Measurements from ENCODE around the gene GPR55.

Gene GPR55

DNA sequence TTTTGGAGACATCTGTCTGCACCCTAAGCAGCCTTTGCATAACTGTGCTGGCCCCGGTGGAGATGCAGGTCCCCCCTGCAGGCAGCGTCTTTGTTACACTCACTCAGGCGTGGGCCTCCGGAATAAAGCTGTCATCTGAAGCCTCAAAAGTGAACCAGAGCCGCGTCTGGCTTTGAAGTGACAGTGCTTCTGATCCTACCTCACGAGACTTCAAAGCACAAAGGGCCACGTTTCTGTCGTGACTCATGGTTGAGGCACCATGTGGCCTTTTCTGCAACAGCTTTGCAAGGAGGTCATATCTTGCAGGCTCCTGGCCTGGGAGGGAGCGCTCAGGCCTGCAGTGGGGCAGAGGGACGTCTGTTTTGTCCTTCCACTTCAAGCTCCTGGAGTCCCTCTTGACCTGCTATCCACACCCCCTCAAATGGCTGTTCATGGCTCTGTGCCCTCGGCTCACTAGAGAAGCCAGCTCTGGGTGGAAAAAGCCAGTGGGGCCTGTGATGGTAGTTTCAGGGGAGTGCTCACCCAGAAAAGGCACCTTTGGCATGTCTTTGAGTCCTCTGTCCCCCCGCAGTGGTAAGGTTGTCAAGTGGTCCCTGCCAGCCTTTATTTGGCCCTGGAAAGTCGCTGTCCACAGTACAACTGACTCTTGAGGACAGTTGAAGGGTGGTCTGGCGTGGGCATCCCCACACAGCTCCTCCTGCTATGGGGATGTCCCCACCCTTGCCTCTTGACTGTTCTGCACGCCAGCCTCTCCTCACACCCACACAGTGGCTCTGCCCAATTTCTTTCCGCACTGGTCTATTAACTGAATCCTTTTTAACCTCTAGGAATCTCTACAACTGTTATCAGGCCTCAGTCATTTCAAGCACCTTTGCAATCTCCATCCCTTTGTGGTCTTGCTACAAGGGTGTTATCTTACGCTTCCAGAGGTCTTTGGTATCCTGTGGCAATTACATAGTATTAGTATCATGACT lies 19.3 kb downstream of the GPR55 start:
- intact Hi-C loops (cut with DNase I) = no loop called here
- peak in 4 of 10 donors; percentile 5 to 71 (median 32) for DNase-seq

DNA sequence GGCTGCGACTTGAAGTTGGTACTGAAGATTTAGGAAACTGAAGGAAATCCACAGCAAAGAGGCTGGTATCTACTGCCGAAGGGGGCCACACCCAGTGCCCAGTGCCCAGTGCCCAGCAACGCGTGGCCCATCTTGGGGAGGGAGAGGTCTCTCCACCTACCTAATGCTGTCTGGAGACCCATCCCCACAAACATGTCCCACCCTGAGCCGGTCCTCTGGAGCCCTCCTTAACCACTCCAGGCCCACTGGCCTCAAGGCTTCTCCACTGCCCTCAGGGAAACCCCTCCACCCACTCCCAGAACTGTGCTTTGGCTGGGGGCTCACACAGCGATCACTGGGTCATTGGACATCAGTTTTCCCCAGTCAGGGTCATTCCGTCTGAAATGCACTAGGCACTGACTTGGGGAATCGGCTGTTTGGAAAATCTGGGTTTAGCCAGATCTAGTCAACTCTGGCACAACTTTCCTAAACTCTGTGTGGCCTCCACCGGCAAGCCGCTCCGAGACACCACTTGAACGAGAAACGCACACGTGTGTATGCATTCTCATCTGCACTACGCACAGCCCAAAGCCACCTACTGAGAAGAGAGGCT lies 20.1 kb downstream of the GPR55 start:
- intact Hi-C loops (cut with DNase I) = loop anchor here (5.0 kb wide), 1 partner anchor 83 kb away; no protein-coding TSS in a partner anchor
- peak in 4 of 10 donors; percentile 1 to 57 (median 15) for DNase-seq

DNA sequence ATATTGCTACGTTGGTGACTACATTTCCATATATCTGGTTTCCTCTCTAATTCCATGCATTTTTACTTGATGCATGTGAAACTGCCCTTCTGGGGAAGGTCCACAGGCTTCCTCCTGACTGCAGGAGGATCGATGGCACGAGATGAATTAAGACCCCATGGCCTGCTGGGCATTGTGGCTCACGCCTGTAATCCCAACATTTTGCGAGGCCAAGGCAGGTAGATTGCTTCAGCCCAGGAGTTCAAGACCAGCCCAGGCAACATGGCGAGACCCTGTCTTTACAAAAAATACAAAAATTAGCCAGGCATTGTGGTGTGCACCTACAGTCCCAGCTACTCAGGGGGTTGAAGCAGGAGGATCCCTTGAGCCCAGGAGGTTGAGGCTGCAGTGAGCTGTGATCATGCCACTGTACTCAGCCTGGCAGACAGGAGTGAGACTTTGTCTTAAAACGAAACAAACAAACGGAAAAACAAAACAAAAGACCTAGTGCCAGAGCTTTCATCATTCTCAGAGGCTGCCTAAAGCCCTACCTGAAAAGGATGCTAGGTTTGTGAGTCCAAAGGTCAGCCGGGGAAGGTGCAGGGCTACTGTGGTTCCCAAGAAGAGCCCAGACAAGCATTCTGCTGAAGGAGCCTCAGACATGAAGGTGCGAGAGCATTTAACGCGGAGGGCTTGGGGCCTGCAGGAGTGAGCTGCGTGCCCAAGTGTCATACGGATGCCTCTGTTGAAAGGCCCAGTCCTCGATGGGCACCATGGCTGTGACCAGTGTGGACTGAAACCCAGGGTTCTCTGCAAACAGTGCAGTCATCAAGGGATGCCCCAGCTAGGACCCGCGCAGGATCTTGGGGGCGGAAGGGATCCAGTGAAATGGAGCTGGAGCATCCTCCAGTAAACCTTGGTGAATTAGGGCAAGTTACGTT lies 21.6 kb downstream of the GPR55 start:
- intact Hi-C loops (cut with DNase I) = loop anchor here (2.0 to 5.0 kb wide), 2 partner anchors 81 to 149 kb away; no protein-coding TSS in a partner anchor

DNA sequence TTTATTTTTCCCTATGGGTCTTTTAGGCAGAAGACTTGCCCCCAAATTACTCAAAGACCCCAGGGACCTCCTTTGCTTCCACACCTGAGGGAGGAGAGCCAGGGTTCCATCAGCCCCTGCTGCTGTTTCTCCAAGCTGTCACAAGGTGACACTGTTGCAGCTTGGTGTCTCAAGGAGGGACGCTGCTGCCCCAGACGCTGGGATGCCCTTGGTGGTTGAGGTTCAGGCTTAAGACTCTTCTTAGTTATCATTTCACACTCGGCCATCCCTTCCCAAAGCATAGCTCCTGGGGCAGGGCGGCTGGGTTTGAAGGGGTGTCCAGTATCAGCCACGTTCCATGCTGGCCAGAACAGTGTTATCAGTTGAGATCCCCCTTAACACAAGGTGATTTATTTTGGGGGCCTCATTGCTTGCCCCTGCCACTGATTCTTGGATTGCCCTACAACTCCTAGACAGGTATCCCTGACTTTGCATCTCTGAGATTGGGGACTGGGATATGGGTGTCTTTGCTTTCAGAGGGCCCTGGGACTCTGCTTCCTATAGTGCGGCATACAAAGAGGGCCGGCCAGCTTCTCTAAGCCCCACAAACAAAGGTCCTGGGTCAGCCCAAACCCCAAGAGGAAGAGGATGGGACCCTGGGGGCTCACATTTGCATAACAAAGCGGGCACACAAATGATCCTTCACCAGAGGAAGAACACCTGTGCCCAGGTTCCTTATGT lies 22.7 kb downstream of the GPR55 start:
- intact Hi-C loops (cut with DNase I) = loop anchor here (1.0 to 5.0 kb wide), 3 partner anchors 80 to 150 kb away; no protein-coding TSS in a partner anchor
- peak in 7 of 10 donors; percentile 9 to 94 (median 54) for DNase-seq

More for the DNA sequence above, 21.6 kb downstream of the GPR55 start:
- DNase-seq = peak in 2 of 10 donors; percentile 4 to 39

DNA sequence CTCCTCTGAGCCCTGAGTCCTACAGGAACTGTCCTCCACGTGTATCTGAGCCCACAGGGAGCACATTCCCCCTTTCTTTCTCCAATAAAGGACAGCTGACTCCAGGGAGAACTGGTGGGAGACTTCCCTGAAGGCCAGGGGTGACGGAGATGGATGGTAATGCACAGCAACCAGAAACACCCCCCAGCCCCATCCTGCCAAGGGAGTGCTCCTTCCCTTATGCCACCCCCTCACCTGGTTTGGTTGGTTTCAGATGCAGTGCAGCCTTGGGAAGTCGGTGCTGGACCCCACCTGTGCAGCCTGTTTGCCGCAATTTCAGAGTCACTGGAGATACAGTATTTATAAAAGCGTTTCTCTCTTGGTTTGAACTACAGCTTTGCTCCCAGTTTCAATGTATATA lies 24.0 kb downstream of the GPR55 start:
- intact Hi-C loops (cut with DNase I) = loop anchor here (5.0 kb wide), 1 partner anchor 79 kb away; no protein-coding TSS in a partner anchor
- peak in 2 of 10 donors; percentile 2 to 27 for DNase-seq

DNA sequence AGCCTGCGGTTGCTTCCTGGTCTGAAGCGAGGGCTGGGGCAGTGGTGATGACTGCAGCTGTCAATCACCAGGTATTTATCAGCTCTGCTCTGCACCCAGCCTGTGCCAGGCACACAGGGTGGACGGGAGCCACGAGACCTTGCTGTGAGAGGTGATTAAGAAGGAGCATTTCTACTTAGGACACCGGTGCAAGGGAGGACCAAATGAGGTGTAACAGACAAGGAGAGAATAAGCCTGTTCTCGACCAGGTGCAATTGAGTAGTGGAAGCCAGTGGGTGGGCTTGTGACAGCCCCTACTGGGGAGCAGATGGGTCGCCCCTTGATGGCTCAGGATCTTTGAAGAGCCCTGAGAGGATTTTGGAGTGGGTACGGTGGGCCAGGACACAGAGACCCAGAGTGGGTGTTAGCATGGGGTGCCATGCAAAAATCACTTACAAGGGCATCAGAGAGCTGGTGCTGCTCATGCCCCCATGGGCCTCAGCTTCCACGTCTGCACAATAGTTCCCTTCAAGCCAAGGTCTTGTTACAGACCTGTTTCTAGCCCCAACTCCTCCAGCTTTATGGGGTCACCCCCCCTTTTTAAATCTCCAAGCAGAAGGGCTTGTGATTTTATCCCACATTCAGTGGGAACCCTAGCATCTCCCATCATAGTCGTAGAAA lies 24.6 kb downstream of the GPR55 start:
- intact Hi-C loops (cut with DNase I) = loop anchor here (5.0 kb wide), 1 partner anchor 78 kb away; no protein-coding TSS in a partner anchor
- peak in 3 of 10 donors; percentile 1 to 35 (median 3) for DNase-seq

DNA sequence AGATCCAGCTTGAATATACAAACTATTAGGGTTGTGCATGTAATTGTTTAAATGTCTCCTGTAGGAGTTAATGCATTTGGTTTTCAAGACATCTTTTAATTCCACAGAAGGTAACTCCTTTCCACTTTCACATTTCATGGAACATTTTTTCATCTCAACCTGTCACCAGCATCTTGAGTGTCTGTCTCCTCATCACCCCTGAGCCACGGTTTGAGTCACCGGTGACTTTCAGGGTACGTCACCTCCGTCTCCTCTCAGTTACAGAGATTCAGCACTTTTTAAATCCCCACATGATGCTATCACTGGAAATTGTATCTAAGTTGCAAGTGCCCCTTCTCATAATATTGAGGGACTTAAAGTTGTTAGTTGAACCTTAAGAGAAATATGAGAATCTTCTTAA lies 25.3 kb downstream of the GPR55 start:
- peak in 2 of 10 donors; percentile 13 to 26 for DNase-seq
- intact Hi-C loops (cut with DNase I) = loop anchor here (5.0 kb wide), 1 partner anchor 77 kb away; no protein-coding TSS in a partner anchor

DNA sequence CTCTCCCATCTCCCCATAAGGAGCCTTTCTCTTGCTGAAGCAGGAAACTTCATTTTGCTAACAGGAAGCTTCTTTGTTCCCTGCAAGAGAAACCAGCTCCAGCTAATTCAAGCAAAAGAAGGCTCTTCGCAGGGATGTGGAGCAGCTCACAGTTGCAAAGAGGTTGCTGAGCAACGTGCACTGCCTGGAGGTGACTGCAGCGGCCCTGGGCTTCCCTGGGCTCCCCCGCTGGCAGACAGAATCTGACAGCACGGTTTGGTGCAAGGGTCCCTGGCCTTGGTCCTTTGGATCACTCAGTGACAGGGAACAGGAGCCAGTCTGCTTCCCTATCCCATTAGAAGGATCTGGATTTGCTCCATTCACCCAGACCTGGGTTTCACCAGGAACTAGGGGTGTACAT lies 25.8 kb downstream of the GPR55 start:
- intact Hi-C loops (cut with DNase I) = no loop called here
- DNase-seq = peak in 5 of 10 donors; percentile 12 to 88 (median 57)

DNA sequence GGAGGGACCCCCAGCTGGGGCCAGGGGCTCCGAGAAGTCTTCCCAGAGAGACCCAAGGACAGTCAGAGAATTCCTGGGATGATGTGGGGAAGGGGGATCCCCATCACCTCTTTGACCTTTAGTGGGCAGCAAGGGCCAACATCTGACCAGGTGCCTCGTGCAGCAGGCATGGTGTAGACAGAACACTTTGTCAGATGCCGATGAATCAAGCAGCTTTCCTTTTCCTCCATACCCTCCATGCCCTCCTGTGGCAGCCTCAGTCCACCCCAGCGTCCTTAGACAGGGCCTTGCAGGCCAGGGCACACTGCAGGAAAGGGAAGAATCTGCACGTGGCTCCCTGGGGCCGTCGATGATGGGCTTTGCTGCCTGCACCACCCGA lies 26.3 kb downstream of the GPR55 start:
- peak in 3 of 10 donors; percentile 5 to 18 (median 12) for DNase-seq
- intact Hi-C loops (cut with DNase I) = no loop called here

DNA sequence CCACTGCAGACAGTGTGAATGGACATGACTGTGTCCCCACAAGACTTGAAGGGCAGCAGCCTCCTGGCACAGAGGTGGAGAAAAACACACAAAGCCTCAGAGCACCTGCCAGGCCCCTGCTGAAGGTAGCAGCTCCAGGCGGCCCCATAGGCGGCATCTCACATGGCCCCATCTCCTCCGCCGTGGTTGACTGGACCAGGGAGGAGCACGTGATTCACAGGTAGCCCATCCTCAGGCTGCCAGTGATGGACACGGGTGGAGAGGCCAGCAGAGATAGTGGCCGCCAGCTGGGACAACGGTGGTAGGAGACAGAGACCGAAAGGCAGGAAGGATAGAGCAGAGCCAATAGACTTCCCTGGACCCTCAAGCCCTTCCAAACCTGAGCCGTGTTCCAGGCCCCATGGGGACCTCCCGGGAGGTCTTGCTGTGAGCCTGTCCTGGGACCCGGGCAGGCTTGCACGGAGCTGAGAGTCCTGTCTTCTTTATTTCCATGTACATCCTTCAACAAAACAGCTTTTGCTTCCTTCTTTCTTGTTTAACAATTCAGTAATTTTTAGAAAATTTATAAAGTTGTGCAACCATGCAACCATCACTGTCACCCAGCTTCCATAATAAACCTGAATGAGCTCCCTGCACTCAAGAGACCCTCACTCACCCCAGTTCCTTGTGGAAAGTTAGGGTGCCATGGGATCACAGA lies 26.9 kb downstream of the GPR55 start:
- DNase-seq = peak in 3 of 10 donors; percentile 8 to 72 (median 11)
- intact Hi-C loops (cut with DNase I) = no loop called here

DNA sequence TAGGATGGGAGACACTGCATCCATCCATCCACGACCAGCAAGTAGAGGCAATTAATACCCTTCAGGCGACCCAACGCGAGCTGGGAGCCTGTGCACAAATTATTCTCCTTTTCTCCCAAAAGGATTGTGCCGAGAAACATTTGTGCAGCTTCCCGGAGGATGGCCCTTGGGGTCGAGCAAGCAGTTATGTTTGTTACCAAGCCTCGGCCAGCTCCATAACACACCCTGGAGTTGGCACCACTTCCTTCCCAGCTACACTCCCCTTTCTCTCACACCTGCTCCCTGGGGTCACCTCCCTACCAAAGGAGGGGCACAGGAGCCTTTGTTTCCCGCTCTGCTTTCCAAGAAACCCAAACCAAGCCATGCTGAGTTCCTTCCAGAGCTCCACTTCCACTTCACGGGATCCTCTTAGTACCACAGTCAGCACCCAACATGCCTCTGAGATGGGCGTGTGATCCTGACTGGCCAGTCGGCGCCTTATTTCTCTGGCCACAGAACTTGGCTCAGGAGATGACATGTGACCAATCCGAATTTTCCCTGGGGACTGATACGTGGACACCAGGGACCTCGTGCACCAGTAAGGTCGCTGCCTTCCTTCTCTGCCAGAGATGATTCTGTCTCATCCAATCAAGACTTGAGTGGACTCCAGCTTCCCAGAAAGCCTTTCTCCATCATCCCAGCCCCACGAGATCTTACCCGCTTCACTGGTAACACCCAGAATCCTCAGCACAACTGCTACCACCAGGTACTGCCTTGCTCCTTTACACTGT lies 28.5 kb downstream of the GPR55 start:
- peak in 2 of 10 donors; percentile 4 to 35 for DNase-seq
- intact Hi-C loops (cut with DNase I) = no loop called here

DNA sequence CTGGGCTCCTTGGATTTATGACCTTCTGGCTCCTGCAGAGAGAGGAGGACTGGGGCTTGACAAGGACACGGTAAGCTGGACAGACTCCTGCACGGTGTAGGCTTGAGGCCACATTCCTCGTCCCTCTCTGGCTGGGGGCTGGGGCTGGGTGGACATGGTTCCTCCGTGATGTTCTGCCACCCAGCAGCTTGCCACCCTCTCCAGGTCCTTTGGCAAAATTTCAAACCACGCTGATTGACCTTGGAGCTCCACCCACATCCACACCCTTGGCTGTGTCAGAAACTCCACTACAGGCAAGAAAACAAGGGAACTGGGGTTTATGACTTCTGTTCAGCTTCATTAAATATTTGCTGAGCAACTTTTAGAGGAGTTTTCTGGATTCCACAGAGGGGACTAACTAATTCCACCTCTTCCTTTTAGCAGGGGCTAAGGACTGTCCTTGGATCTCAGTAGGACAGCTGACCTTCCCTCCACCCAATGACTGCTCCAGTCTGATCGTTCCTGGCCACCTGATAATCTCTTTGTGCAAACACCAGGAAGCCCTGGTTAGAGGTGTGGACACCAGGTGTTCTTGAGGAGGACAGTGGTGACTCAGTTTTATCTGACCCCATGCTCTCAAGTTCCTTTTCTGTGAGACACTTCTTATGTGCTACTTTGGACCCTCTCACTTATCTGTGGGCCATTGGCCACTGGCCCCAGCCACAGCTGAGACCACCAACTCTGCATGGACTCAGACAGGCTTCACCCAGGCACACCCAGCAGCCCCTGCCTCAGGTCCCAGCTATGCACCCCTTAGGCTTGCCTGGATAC lies 29.3 kb downstream of the GPR55 start:
- intact Hi-C loops (cut with DNase I) = no loop called here

DNA sequence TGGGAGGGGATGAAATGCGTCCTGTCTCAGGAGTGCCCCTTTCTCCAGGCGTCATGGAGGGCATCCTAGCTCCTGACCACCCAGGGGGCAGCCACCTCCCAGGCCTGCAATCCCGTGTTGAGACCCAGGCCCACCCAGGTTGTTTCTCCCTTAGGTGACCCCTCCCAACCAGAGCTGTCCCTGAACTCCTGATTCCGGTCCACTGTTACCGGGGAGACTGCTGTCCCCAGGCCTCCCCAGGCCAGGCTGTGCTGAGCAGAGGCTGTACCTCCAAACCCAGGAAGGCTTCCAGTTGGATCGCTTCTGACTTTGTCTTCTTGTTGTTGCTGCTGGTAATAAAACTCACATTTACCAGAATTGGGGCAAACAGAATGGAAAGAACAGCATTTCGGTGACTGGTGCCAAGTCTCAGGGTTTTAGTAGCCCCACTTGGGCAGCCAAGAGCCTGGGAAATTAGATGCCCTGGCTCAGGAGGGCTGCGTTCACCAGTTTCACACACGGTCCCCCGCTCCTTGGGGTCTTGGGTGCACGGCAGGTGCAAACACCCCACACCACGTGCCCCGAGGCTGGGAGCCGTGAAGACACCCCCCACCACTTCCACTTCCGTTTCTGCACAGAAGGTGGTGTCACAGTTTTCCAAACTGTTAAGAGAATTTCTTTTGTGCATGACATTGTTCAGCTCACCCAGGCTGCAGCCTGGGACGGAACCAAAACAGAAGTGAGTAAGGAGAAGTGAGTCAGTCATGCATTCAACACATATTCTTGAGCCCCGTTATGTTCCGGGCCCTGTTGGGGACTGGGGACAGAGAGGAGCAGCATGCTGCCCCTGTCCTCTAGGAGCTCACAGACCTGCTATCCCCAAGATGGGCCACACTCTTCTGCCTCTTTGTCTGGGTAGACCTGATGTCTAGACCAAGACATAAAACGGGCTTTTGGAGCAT lies 30.9 kb downstream of the GPR55 start:
- peak in 4 of 10 donors; percentile 50 to 93 (median 74) for DNase-seq
- intact Hi-C loops (cut with DNase I) = no loop called here

More for the DNA sequence above, 29.3 kb downstream of the GPR55 start:
- peak in 3 of 10 donors; percentile 5 to 73 (median 5) for DNase-seq

DNA sequence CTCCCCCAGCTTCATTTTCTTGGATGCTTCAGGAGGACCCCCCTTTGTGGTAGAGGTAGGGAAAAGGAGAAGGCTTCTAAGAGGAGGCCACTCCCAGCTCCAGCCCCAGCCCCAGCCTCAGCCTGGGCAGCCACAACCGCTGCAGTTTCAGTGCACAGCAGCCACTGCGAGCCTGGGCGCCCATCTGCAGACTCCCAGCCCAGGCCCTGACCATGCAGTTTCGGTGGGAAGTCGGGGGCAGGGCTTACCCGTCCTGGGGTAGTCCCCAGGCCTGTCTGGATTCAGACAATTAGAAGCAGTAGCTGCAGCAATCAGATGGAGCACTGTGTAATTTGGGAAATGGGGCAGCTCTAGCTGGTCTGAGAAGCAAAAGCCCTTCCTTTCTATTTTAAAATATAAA lies 31.7 kb downstream of the GPR55 start:
- peak in 2 of 10 donors; percentile 82 to 85 for DNase-seq
- intact Hi-C loops (cut with DNase I) = no loop called here

DNA sequence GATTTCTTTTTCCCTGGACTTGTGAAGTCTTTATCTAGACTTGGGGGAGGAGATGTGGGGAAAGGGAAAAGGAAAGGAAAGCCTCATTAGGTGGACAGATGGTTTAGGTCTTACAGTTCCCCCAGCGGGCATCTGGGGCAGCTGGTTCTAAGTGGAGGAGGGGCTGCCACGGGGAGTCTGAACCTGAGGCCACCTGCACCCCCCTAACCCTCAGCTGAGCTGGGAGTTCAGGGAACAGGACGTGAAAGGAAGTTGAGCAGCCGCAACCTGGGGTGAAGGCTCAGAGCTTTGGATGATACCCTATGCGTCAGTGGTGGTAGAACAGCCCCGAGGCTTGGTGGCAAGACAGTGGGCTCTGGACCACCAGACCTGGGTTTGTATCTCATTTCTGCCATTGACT lies 33.5 kb downstream of the GPR55 start:
- intact Hi-C loops (cut with DNase I) = no loop called here
- peak in 2 of 10 donors; percentile 39 to 41 for DNase-seq
